OCI-LY1 (cell line): ENCODE measurements around the gene ATP8B2.
"Not testable (repeated sequence)": the region's sequence is repeated elsewhere in the genome, so short reads cannot be mapped to it uniquely, and the experiment has no call there.

Experiments
- H2AFZ ChIP-seq: fragments of 200-600 bp; sonication (generic), shearing (Covaris generic); 2 replicates; pipeline ENCODE4 v1.6.0; 2014; ENCODE audit warnings: antibody characterized with exemption, mild to moderate bottlenecking, low read length
- H3F3A ChIP-seq: fragments of 200-600 bp; sonication (generic), shearing (Covaris generic); 2 replicates; pipeline ENCODE4 v1.6.0; 2014; ENCODE audit warnings: mild to moderate bottlenecking, antibody characterized with exemption, low read length, moderate library complexity; ENCODE audit not compliant: insufficient read depth
- H3K27ac ChIP-seq: fragments of 200-600 bp; sonication (generic); 2 replicates; pipeline ENCODE4 v1.5.1; 2014; ENCODE audit warnings: low read length, mixed run types, mild to moderate bottlenecking, low read depth; ENCODE audit not compliant: poor library complexity, severe bottlenecking
- H3K27me3 ChIP-seq: fragments of 200-600 bp; sonication (generic); 2 replicates; pipeline ENCODE4 v1.6.0; 2014; ENCODE audit warnings: antibody characterized with exemption, mild to moderate bottlenecking, low read length, moderate library complexity; ENCODE audit not compliant: insufficient read depth
- H3K36me3 ChIP-seq: fragments of 200-600 bp; sonication (generic); 2 replicates; pipeline ENCODE4 v1.6.1; 2014; ENCODE audit warnings: mild to moderate bottlenecking, antibody characterized with exemption, low read length, moderate library complexity, mixed read lengths; ENCODE audit not compliant: insufficient read depth
- H3K4me1 ChIP-seq: fragments of 200-600 bp; sonication (generic); 2 replicates; pipeline ENCODE4 v1.5.1; 2014; ENCODE audit warnings: mild to moderate bottlenecking, low read length, moderate library complexity; ENCODE audit not compliant: insufficient read depth, severe bottlenecking
- H3K4me2 ChIP-seq: fragments of 200-600 bp; sonication (generic), shearing (Covaris generic); 2 replicates; pipeline ENCODE4 v1.6.1; 2014; ENCODE audit warnings: low read length
- H3K4me3 ChIP-seq: fragments of 200-600 bp; sonication (generic); 2 replicates; pipeline ENCODE4 v1.5.1; 2014; ENCODE audit warnings: low read length, low read depth, mild to moderate bottlenecking, mixed read lengths; ENCODE audit not compliant: poor library complexity, severe bottlenecking
- H3K79me2 ChIP-seq: fragments of 200-600 bp; shearing (Covaris generic); 2 replicates; pipeline ENCODE4 v1.6.1; 2016; ENCODE audit warnings: mixed run types, low read length, mixed read lengths; ENCODE audit not compliant: insufficient read depth
- H3K9ac ChIP-seq: fragments of 200-600 bp; sonication (generic), shearing (Covaris generic); 2 replicates; pipeline ENCODE4 v1.6.1; 2014; ENCODE audit warnings: mild to moderate bottlenecking, low read length, mixed read lengths
- H3K9me2 ChIP-seq: fragments of 200-600 bp; sonication (generic), shearing (Covaris generic); 2 replicates; pipeline ENCODE4 v1.6.1; 2014; ENCODE audit warnings: low read depth, mild to moderate bottlenecking, low read length, mixed read lengths
- H3K9me3 ChIP-seq: fragments of 200-600 bp; shearing (Covaris generic); 2 replicates; pipeline ENCODE4 v1.6.1; 2014; ENCODE audit warnings: low read length, mixed read lengths
- H4K20me1 ChIP-seq: fragments of 200-600 bp; sonication (generic), shearing (Covaris generic); 2 replicates; pipeline ENCODE4 v1.6.0; 2016; ENCODE audit warnings: mild to moderate bottlenecking, low read length; ENCODE audit not compliant: insufficient read depth
- EZH2 ChIP-seq: fragments of 200-600 bp; sonication (generic), shearing (Covaris generic); IDR thresholded peaks from 2 replicates; pipeline ENCODE4 v1.8.0; 2017; ENCODE audit warnings: borderline replicate concordance, mixed run types, mild to moderate bottlenecking, antibody characterized with exemption, low read length, moderate library complexity, mixed read lengths
- TF ChIP-seq, protein P1 (sequence below): fragments of 200-600 bp; sonication (generic), shearing (Covaris generic); IDR thresholded peaks from 2 replicates; pipeline ENCODE4 v1.5.1; 2017; ENCODE audit warnings: mild to moderate bottlenecking, antibody characterized with exemption, low read length, moderate library complexity, mixed read lengths

The ATP8B2 gene

DNA sequence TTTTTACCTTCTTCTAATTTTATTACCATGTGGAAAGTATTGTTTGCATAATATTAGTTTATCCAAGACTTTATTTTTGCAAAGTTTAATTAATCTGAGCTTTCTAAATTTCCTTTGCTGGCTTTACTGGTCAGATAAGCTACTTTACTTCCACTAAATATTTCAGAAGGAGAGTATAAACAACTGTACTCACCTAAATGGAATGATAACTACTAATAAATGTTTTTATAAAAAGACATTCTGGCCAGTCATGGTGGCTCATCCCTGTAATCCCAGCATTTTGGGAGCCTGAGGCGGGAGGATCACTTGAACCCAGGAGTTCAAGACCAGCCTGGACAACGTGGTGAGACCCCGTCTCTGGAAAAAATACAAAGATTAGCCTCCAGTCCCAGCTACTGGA lies 36.0 kb downstream of the ATP8B2 start:
- Histone ChIP-seq H3K4me1 (no peaks in the 10 kb centered on the region), H3K4me3 (no peak overlapping the region), H3K9me2 (no peaks in the 10 kb centered on the region), H4K20me1 (no peaks in the 10 kb centered on the region), H3K79me2 (no peaks in the 10 kb centered on the region), H2AFZ (no peak overlapping the region), H3K27ac (no peak overlapping the region), H3F3A (no peaks in the 10 kb centered on the region), H3K4me2 (no peak overlapping the region), H3K9ac (no peak overlapping the region), H3K9me3 (no peaks in the 10 kb centered on the region), H3K27me3 (no peaks in the 10 kb centered on the region; the same call in 1 of the 2 replicates), H3K36me3 (no peaks in the 10 kb centered on the region)
- TF ChIP-seq, protein P1, sequence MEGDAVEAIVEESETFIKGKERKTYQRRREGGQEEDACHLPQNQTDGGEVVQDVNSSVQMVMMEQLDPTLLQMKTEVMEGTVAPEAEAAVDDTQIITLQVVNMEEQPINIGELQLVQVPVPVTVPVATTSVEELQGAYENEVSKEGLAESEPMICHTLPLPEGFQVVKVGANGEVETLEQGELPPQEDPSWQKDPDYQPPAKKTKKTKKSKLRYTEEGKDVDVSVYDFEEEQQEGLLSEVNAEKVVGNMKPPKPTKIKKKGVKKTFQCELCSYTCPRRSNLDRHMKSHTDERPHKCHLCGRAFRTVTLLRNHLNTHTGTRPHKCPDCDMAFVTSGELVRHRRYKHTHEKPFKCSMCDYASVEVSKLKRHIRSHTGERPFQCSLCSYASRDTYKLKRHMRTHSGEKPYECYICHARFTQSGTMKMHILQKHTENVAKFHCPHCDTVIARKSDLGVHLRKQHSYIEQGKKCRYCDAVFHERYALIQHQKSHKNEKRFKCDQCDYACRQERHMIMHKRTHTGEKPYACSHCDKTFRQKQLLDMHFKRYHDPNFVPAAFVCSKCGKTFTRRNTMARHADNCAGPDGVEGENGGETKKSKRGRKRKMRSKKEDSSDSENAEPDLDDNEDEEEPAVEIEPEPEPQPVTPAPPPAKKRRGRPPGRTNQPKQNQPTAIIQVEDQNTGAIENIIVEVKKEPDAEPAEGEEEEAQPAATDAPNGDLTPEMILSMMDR = no peak
- TF ChIP-seq EZH2 = no peak

DNA sequence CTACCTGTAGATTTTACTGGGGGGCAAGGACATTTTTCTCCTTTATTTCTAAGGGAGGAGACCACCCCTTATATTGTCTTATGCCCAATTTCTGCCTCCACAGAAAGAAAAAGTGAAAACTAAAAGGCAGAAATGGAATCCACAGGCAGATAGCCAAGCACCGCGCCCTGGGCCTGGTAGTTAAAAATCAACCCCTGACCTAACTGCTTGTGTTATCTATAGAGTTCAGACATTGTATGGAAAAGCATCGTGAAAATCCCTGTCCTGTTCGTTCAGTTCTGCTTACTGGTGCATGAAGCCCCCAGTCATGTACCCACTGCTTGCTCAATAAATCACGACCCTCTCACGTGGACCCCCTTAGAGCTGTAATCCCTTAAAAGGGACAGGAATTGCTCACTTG lies 46.1 kb downstream of the ATP8B2 start:
- TF ChIP-seq, protein P1 = no peak
- no peak for TF ChIP-seq EZH2
- no peaks in the 10 kb centered on the region for H3K27me3 ChIP-seq
- no peak overlapping the region for H3K9ac ChIP-seq
- H3K27ac ChIP-seq = no peak overlapping the region
- no peak overlapping the region for H2AFZ ChIP-seq
- H3K9me3 ChIP-seq = no peaks in the 10 kb centered on the region
- H3K4me2 ChIP-seq = no peak overlapping the region
- H3K4me1 ChIP-seq = no peaks in the 10 kb centered on the region
- no peaks in the 10 kb centered on the region for H3K79me2 ChIP-seq
- H3F3A ChIP-seq = no peaks in the 10 kb centered on the region
- no peaks in the 10 kb centered on the region for H3K36me3 ChIP-seq
- no peak overlapping the region for H3K4me3 ChIP-seq
- no peaks in the 10 kb centered on the region for H3K9me2 ChIP-seq
- no peaks in the 10 kb centered on the region for H4K20me1 ChIP-seq

DNA sequence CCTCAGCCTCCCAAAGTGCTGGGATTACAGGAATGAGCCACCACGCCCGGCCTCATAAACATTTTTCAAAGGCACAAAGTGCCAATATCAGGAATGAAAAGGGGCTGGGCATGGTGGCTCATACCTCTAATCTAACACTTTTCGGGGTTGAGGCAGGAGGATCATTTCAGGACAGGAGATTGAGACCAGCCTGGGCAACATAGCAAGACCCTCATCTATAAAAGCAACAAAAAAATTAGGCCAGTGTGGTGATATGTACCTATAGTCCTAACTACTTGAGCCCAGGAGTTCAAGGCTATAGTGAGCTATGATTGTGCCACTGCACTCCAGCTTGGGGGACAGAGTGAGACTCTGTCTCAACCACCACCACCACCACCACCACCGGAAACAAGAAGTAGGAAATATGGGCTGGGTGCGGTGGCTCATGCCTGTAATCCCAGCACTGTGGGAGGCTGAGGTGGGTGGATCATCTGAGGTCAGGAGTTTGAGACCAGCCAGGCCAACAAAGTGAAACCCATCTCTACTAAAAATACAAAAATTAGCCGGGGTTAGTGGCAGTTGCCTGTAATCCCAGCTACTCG lies 48.5 kb downstream of the ATP8B2 start:
- not testable (repeated sequence) for H3K9ac ChIP-seq, H3K36me3 ChIP-seq, H3K9me3 ChIP-seq, H3K4me3 ChIP-seq, H3K27me3 ChIP-seq, H3K4me1 ChIP-seq, H3K79me2 ChIP-seq, H3K4me2 ChIP-seq, H3K9me2 ChIP-seq, H2AFZ ChIP-seq, H3F3A ChIP-seq, H3K27ac ChIP-seq, H4K20me1 ChIP-seq

- no peaks in the 10 kb centered on the region for H3K4me1 ChIP-seq
- TF ChIP-seq EZH2 = no peak
- TF ChIP-seq, protein P1 = no peak
- no peak overlapping the region for H3K27ac ChIP-seq
- H3K9me2 ChIP-seq = no peaks in the 10 kb centered on the region
- H3K4me2 ChIP-seq = no peak overlapping the region
- no peaks in the 10 kb centered on the region for H3K9me3 ChIP-seq
- H3K79me2 ChIP-seq = no peaks in the 10 kb centered on the region
- no peak overlapping the region for H2AFZ ChIP-seq
- no peaks in the 10 kb centered on the region for H3K36me3 ChIP-seq
- no peak overlapping the region for H3K9ac ChIP-seq
- no peak overlapping the region for H3K4me3 ChIP-seq
- no peaks in the 10 kb centered on the region; the same call in 1 of the 2 replicates for H3K27me3 ChIP-seq
- no peaks in the 10 kb centered on the region for H3F3A ChIP-seq
- no peaks in the 10 kb centered on the region for H4K20me1 ChIP-seq
These were observed 54.0 kb downstream of the ATP8B2 start for GRCh38 chr1:154379301-154379700.
